GM19043 (cell line): Measurements from ENCODE around the gene PERM1.

Source experiments
- ATAC-seq: cut with Tn5 transposase; IDR thresholded peaks from one replicate; pipeline ENCODE4 v1.9.1; 2021; ENCODE audit warnings: low read depth; ENCODE audit not compliant: unreplicated experiment

PERM1 gene

DNA sequence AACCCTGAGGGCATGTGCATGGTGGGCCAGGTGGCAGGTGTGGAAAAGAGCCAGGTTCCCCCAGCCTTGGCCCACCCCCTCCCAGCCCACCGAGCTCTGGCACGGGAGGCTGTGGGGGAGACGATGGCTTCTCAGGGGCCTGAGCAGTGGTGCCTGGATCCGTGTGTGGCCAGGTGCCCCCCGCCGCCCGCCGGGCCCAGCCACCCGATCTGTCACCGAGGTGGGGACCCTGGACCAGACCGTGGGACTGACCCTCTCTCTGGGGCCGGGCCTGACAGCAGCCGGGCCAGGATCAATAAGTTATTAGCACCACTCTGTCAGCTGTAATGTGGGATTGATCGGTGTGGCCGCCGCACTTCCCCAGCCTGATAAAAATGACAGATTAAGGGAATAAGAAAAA, 44.4 kb downstream of the PERM1 start:
- no peak for ATAC-seq

DNA sequence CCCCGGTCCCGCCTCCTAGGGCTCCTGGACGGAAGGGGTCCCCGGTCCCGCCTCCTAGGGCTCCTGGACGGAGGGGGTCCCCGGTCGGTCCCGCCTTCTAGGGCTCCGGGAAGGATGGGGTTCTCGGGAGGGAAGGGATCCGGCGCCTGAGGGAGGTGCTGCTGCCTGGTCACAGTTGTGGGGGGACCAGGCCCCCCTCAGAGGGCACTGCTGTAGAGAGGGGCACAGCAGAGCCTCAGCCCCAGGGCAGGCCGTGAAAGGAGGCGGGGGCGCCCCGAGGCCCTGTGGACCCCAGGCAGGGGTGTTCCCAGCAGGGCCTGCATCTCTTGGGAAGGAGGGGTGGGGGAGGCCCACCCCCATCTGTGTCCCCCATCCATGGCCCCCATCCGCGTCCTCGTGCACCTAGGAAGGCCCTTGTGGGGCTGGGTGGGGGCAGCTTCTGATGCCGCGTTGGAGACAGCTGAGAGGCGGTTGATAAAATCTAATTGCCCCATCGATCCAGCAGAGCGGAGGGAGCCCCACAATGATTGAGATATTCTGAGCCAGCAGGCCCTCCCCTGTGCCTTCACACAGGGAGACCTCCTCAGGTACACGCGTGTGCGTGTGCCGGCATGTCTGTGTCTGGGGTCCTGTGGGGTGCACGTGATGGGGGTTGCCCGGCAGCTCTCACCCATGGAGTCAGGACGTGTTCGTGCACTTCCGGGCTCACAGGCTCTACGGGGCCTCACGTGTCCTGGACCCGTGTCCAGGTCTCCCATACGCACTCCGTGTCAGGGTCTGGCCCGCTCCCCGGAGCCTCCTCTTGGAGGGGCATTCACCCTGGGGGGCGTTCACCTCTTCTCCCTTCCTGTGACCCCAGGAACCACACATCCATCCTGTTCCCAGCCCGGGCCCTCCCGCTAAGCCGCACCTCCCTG, 45.3 kb downstream of the PERM1 start:
- no peak for ATAC-seq

DNA sequence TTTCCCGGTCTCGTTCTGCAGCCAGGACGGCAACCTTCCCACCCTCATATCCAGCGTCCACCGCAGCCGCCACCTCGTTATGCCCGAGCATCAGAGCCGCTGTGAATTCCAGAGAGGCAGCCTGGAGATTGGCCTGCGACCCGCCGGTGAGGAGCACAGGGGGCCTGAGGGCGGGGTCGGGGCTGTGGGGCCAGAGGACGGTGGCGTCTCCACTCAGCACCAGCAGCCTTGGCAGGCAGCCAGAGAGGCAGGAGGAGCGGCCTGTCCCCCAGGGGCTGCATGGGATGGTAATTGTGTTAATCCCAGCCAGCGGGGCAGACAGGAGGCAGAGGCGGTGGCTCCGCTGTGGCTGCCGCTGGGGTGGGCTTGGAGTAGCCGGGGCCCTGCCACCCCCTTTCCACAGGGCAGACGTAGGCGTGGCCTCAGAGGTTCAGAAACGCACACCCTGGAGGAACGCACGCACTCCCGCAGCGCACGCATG, 46.1 kb downstream of the PERM1 start:
- ATAC-seq = no peak

- no peak for ATAC-seq
These were observed 46.7 kb downstream of the PERM1 start for GRCh38 chr1:934991-935750.

- no peak for ATAC-seq
These were observed 48.3 kb downstream of the PERM1 start for GRCh38 chr1:933603-933940.

- no peak for ATAC-seq
These were observed 48.9 kb downstream of the PERM1 start for GRCh38 chr1:932776-933602.

- no peak for ATAC-seq
These were observed 49.8 kb downstream of the PERM1 start for GRCh38 chr1:932173-932510.

GRCh38 chr1:931380-932172, 50.3 kb downstream of the PERM1 start:
- ATAC-seq = no peak

DNA sequence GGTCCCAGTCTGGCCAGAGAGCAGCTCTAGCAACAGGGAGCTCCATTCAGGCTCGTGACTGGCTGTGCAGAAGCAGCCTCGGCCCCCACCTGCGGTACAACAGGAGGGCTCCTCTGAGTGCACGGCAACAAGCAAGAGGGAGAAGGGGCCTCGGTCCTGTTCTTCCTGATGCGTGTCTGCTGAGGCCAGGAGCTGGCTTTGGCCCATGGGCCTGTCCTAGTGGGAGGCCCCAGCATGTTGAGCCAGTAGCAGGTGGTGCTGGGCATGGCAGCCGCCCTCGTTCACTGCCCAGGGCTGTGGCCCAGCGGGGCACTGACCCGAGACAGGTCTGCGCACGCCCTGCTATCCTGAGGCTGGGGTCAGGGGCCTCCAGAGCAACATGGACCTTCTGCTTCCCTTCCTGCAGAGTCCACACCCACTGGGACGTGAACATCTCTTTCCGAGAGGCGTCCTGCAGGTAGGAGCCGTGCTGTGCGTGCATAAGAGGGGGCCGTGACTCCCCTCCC, 51.2 kb downstream of the PERM1 start:
- ATAC-seq = no peak

GRCh38 chr1:929712-930632, 51.9 kb downstream of the PERM1 start:
- no peak for ATAC-seq

DNA sequence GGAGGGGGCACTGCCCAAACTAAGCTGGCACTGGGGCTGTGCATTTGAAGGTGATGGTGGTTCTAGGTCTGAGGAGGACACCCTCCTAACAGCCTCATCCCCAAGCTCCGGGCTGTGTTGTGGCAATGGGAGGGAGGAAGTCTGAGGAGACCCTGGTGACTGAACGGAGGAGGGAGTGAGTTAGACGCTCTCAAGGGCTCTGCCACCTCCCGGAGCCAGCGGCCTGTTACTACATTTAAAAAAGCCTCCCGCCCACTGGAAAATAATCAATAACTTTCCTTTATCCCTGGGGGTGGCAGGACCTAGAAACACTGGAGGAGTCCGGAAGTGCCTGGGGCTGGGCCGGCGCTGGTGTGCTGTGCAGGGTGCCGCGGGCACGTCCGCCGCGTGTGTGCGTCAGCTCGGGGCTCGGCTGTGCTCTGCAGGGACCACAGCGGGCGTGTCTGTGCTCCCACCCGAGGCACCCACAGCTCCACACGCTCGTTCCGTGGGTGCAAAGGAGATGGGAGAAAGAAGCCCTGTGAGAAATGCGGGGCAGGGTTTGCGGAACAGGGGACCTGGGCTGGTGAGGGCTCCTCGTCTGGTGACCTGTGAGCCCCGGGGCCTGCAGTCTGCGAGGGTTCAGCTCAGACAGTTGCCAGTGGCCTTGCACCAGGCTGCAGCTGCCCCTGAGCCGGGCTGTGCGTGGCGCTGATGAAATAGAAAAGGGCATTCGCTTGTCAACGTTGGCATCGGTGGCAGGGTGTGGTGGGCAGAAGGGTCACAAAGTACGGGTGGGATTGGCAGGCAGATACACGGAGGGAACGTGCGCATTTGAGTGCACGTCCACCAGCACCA, 52.9 kb downstream of the PERM1 start:
- no peak for ATAC-seq

DNA sequence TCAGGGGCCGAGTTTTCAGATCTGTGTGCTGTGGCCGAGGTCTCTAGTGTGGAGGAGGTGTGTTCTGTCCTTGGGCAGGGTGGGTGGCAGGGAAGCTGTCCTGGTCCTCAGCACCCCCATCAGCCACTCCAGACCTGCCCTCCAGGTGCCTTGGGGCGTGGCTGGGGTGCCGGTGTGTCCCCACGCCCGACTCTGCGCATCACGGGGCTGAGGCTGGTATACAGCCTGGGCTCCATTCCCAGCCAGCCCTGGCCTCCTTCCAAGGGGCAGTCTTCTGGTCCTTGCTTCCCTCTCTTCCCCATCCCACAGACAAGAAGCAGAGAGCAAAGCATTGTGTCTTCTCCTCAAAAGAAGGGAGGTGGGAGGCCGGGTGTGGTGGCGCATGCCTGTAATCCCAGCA, 54.1 kb downstream of the PERM1 start:
- no peak for ATAC-seq

DNA sequence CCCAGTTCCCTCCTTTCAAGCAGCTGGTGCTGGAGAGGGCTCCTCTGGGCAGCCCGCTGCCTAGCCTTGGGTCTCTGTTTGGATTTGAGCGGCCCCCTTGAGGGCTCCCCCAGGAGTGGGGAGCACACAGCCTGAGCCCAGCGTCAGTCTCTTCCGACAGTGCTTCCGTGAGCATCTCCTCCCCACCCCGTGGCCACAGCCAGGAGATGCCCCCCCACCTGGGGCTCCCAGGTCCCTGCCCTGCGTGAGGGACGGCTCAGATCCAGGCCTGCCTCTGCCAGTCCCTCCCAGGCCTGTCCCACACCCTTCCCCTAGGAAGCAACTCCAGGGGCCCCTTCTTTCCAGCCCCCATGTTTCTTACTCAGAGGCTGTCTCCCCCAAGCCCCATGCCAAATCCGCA, 54.7 kb downstream of the PERM1 start:
- ATAC-seq = no peak

DNA sequence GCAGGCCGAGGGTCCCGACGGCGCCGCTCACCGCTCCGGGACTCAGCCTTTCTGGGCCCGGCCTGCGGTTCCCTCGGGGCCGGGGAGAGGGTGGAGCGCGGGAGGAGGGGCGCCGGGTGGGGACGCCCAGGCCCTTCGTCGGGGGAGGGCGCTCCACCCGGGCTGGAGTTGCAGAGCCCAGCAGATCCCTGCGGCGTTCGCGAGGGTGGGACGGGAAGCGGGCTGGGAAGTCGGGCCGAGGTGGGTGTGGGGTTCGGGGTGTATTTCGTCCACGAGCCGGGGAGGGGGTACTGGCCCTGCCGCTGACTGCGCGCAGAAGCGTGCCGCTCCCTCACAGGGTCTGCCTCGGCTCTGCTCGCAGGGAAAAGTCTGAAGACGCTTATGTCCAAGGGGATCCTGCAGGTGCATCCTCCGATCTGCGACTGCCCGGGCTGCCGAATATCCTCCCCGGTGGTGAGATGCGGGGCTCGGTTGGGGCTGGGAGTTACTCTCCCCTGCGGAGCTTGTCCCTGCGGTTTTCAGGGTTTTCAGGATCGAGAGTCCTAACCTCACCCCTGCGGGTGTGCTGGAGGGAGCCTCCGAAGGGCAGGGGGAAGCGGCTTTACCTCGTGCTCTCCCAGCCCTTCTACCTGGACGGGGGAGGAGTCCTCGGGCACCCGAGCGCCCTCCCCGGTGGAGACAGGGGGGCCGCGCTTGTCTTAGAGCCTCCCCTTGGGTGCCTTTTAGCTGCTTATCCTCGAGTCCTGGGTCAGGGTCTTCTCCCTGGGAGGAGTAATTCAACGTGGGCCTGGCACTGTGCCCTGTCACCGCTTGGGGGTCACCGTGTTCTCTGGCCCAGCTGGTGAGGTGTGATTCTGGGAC, 56.1 kb downstream of the PERM1 start:
- no peak for ATAC-seq
